Peyer's patch (tissue), 4 donors: ENCODE results near the gene PIGQ. TPM values are rescaled to one million over a fixed set of nuclear protein-coding genes. Genes with fewer than 3 reads are reported as not detected.

Experiments used
- DNase-seq, 3 donors: peaks; one replicate each; pipeline ENCODE4 v3.0.0-alpha.2; 2017 to 2019
- H3K27ac ChIP-seq, 4 donors: fragments of 200-600 bp; sonication (generic); one replicate each; pipeline ENCODE4 v1.5.1; 2016 to 2019
- H3K27me3 ChIP-seq, 2 donors: fragments of 200-600 bp; sonication (generic); one replicate each; pipeline ENCODE4 v1.5.1; 2019
- H3K36me3 ChIP-seq, 3 donors: fragments of 200-600 bp; sonication (generic); one replicate each; pipeline ENCODE4 v1.5.1; 2016 to 2019
- H3K4me1 ChIP-seq, 4 donors: fragments of 200-600 bp; sonication (generic); one replicate each; pipeline ENCODE4 v1.5.1; 2016 to 2019
- H3K4me3 ChIP-seq, 4 donors: fragments of 200-600 bp; sonication (generic); 1 replicate in 3 of 4; 2 replicates in 1 of 4; pipeline ENCODE4 v1.5.1; 2016 to 2019; ENCODE audit warnings: mild to moderate bottlenecking in 1 of 4
- H3K9me3 ChIP-seq, 4 donors: fragments of 200-600 bp; sonication (generic); one replicate each; pipeline ENCODE4 v1.5.1; 2016 to 2019; ENCODE audit warnings: mild to moderate bottlenecking in 1 of 4
- CTCF ChIP-seq, 6 experiments: fragments of 450-650 bp in 4 of 6; fragments of 200-600 bp in 2 of 6; sonication (generic) in 1 of 6; IDR thresholded peaks; one replicate each; pipeline ENCODE4 v1.5.1; 2017 to 2019; ENCODE audit warnings: antibody characterized with exemption in 6 of 6, mild to moderate bottlenecking in 3 of 6, moderate library complexity in 1 of 6
- POLR2A ChIP-seq, 2 donors: fragments of 450-650 bp; IDR thresholded peaks; one replicate each; pipeline ENCODE4 v1.5.1; 2017; ENCODE audit warnings: antibody characterized with exemption in 2 of 2, mild to moderate bottlenecking in 2 of 2, moderate library complexity in 2 of 2
- total RNA-seq, 4 donors: library from RNA; depleted of rRNA; stranded (reverse); fragments of >200 nt; gene quantifications; one replicate each; pipeline ENCODE4 v1.1.0, GENCODE V29; 2016

PIGQ gene
- total RNA-seq, 4 donors from 2014 or later, result 33.1 to 65.6 (median 55.2) TPM

DNA sequence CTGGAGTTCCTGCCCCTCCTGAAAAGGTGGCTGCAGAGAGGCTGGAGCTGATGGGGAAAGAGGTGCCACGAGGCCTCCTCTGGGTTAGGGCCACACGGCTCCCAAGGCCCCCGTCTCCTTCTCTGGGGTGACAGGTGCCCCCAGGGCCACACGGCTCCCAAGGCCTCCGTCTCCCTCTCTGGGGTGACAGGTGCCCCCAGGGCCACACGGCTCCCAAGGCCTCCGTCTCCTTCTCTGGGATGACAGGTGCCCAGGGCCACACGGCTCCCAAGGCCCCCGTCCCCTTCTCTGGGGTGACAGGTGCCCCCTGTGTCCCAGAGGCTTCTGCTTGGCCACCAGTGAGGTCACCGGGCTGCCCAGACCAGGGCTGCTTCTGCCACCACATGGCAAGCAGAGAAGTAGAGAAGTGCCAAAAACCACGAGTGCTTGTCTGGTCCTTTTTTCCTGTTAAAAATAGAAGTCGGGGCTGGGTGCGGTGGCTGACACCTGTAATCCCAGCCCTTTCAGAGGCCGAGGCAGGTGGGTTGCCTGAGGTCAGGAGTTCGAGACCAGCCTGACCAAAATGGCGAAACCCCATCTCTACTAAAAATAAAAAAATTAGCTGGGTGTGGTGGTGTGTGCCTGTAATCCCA, 38.2 kb upstream of the PIGQ start:
- Histone ChIP-seq H3K27ac (no peak overlapping the region), H3K27me3 (no peaks in the 10 kb centered on the region), H3K9me3 (no peaks in the 10 kb centered on the region), H3K36me3 (peaks cover 0 to 7% (median 0%) of the 10 kb centered on the region in 3 donors), H3K4me3 (no peak overlapping the region), H3K4me1 (peaks cover 0 to 50% (median 19%) of the 10 kb centered on the region in 4 donors)
- TF ChIP-seq POLR2A (IDR thresholded peaks at IDR 0.05) (no peak), CTCF (IDR thresholded peaks at IDR 0.05) (no peak)
- no peak for DNase-seq

DNA sequence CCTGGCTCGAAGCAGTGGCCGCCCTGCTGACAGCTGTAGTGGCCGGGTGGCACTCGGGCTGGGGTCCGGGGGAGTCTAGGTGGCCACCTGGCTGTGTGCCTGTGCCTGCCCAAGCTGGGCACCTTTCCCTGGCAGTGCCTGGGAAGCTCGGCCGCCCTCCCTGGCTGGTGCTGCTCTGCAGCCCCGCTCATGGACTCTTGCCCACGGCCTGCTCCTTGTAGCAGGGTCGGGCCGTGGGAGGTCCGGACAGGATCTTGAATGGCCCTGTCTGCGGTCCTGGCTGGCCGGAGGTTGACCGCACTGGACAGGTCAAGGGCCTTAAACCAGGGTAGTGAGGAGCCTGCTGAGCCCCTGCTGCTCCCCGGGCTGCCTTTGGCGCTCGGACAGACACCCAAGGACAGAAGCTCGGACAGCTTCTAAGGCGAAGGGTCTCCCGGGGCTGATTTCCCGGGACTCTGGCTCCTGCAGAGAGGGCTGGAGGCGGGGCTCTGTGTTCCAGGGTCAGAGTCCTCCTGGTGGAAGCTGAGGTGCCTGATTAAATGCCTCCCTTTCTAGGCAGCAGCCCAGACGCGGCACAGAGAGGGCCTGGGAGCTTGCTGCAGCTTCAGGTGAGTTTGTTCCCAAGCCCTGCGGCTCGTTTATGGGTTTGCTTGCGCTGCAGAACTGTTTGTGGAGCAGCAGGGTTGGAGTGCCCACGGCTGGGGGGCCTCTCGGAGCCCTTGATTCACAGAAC, 36.2 kb upstream of the PIGQ start:
- Histone ChIP-seq H3K4me3 (peak overlapping the region in 3 of 4 donors; percentile 22 to 63 (median 48)), H3K27me3 (no peaks in the 10 kb centered on the region), H3K27ac (peak overlapping the region in 3 of 4 donors; percentile 84 to 98 (median 92)), H3K4me1 (peaks cover 0 to 50% (median 17%) of the 10 kb centered on the region in 4 donors), H3K36me3 (peaks cover 0 to 26% (median 0%) of the 10 kb centered on the region in 3 donors), H3K9me3 (no peaks in the 10 kb centered on the region)
- peak in 2 of 3 donors; percentile 89 for DNase-seq
- TF ChIP-seq CTCF (IDR thresholded peaks at IDR 0.05) (peak in 1 of 6 experiments; percentile 24), POLR2A (IDR thresholded peaks at IDR 0.05) (peak; percentile 86 to 92)

GRCh38 chr16:534135-534534, 35.6 kb upstream of the PIGQ start:
- H3K4me1 ChIP-seq, result peaks cover 0 to 45% (median 11%) of the 10 kb centered on the region in 4 donors

GRCh38 chr16:534856-535445, 34.8 kb upstream of the PIGQ start:
- peak in 2 of 6 experiments; percentile 27 to 45 for TF ChIP-seq CTCF (IDR thresholded peaks at IDR 0.05)
- TF ChIP-seq POLR2A (IDR thresholded peaks at IDR 0.05), result peak in 1 of 2 donors; percentile 74

More at GRCh38 chr16:534135-534534, 35.6 kb upstream of the PIGQ start:
- Histone ChIP-seq H3K4me3 (peak overlapping the region in 3 of 4 donors; percentile 22 to 63 (median 48)), H3K9me3 (no peaks in the 10 kb centered on the region), H3K27me3 (no peaks in the 10 kb centered on the region), H3K27ac (peak overlapping the region in 3 of 4 donors; percentile 84 to 98 (median 92)), H3K36me3 (peaks cover 0 to 32% (median 0%) of the 10 kb centered on the region in 3 donors)
- no peak for TF ChIP-seq POLR2A (IDR thresholded peaks at IDR 0.05)
- TF ChIP-seq CTCF (IDR thresholded peaks at IDR 0.05), result no peak
- DNase-seq, result peak in 2 of 3 donors; percentile 85 to 89

More at GRCh38 chr16:534856-535445, 34.8 kb upstream of the PIGQ start:
- Histone ChIP-seq H3K4me3 (peak overlapping the region in 3 of 4 donors; percentile 22 to 63 (median 48)), H3K27ac (peak overlapping the region in 3 of 4 donors; percentile 84 to 98 (median 92)), H3K4me1 (peaks cover 0 to 37% (median 3%) of the 10 kb centered on the region in 4 donors), H3K27me3 (no peaks in the 10 kb centered on the region), H3K9me3 (no peaks in the 10 kb centered on the region), H3K36me3 (peaks cover 0 to 40% (median 0%) of the 10 kb centered on the region in 3 donors)
- no peak for DNase-seq
